A673 (cell line): ENCODE measurements around the gene SCAP. TPM values are rescaled to one million over a fixed set of nuclear protein-coding genes. Genes with fewer than 3 reads are reported as not detected.

Experiments
- BruUV-seq: library from RNA; stranded (reverse); fragments of 400-500 nt; replicated peaks from 2 replicates; lab custom pipeline; 2021; lab: Mats Ljungman, UMichigan
- CTCF ChIA-PET: fragments of 300-600 bp; sonication (Branson Sonifier 250); formaldehyde crosslinking; loops from one replicate; lab custom pipeline; 2022; ENCODE audit warnings: antibody characterized with exemption; lab: Charles Lee
- POLR2A ChIA-PET: fragments of 300-600 bp; sonication (Branson Sonifier 250); formaldehyde crosslinking; loops from one replicate; lab custom pipeline; 2022; ENCODE audit warnings: antibody characterized with exemption; ENCODE audit not compliant: low non-redundant PET; lab: Charles Lee
- DNase-seq: peaks from one replicate; pipeline ENCODE4 v3.0.0-alpha.2; 2015; ENCODE audit warnings: low spot score
- H3K27ac ChIP-seq: fragments of 200-600 bp; sonication (generic); 2 replicates; pipeline ENCODE4 v1.5.1; 2016; ENCODE audit warnings: mixed run types, low read depth, mild to moderate bottlenecking, mixed read lengths, antibody characterized with exemption, low read length; ENCODE audit not compliant: poor library complexity, severe bottlenecking
- H3K27me3 ChIP-seq: fragments of 200-600 bp; sonication (generic); replicated peaks from 2 replicates; pipeline ENCODE4 v1.6.1; 2017; ENCODE audit warnings: mixed run types, low read depth, mild to moderate bottlenecking, mixed read lengths, antibody characterized with exemption, low read length; ENCODE audit not compliant: insufficient read depth, poor library complexity
- H3K36me3 ChIP-seq: fragments of 200-600 bp; sonication (generic); 2 replicates; pipeline ENCODE4 v1.6.1; 2016; ENCODE audit warnings: mixed run types, mild to moderate bottlenecking, mixed read lengths, antibody characterized with exemption, low read length; ENCODE audit not compliant: insufficient read depth, poor library complexity, severe bottlenecking
- H3K4me1 ChIP-seq: fragments of 200-600 bp; sonication (generic); 2 replicates; pipeline ENCODE4 v1.6.1; 2017; ENCODE audit warnings: mixed run types, mild to moderate bottlenecking, mixed read lengths, antibody characterized with exemption, low read length; ENCODE audit not compliant: insufficient read depth, poor library complexity, severe bottlenecking
- H3K4me3 ChIP-seq: fragments of 200-600 bp; sonication (generic); 2 replicates; pipeline ENCODE4 v1.5.1; 2016; ENCODE audit warnings: low read depth, mixed run types, mild to moderate bottlenecking, mixed read lengths, low read length; ENCODE audit not compliant: poor library complexity, severe bottlenecking
- H3K9me3 ChIP-seq: fragments of 200-600 bp; sonication (generic); 2 replicates; pipeline ENCODE4 v1.6.1; 2016; ENCODE audit warnings: mixed run types, low read depth, mild to moderate bottlenecking, mixed read lengths, antibody characterized with exemption, low read length; ENCODE audit not compliant: poor library complexity, severe bottlenecking
- EZH2 ChIP-seq: fragments of 200-600 bp; sonication (generic); IDR thresholded peaks from 2 replicates; pipeline ENCODE4 v1.6.1; 2017; ENCODE audit warnings: borderline replicate concordance, low read depth, mild to moderate bottlenecking, mixed read lengths, antibody characterized with exemption, low read length; ENCODE audit not compliant: poor library complexity, severe bottlenecking
- intact Hi-C: fragments of 100-400 bp; cut with micrococcal nuclease; formaldehyde crosslinking; loops from one replicate; pipeline ENCODE4 v1.10.0; 2022; ENCODE audit not compliant: unreplicated experiment
- total RNA-seq: library from RNA; stranded (reverse); gene quantifications from 2 replicates; pipeline ENCODE4 v1.2.3, GENCODE V29; 2021
- TF ChIP-seq, protein P1 (sequence below): fragments of 300-800, 200-600 bp; sonication (generic); conservative IDR thresholded peaks from 2 replicates; pipeline ENCODE4 v1.5.1; 2017; ENCODE audit warnings: low read depth, mild to moderate bottlenecking, antibody characterized with exemption, low read length, moderate library complexity, mixed read lengths

The SCAP gene
- total RNA-seq, 1 experiment from 2014 or later, result 43.4 TPM

DNA sequence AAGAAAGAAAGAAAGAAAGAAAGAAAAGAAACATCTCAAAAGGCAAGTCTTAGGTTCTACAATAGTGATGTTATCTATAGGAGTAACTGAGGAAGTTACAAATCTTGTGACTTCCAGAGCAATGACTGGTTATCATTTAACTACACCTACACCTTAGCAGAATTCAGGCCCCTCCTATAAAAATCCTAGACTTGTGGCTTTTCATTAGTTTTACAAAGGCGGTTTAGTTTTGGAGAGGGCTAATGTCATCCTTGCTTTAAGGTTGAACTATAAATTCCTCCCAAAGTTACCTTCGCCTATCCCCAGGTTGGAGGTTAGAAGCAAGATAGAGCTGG lies 4.1 kb upstream of the SCAP start:
- TF ChIP-seq, protein P1, sequence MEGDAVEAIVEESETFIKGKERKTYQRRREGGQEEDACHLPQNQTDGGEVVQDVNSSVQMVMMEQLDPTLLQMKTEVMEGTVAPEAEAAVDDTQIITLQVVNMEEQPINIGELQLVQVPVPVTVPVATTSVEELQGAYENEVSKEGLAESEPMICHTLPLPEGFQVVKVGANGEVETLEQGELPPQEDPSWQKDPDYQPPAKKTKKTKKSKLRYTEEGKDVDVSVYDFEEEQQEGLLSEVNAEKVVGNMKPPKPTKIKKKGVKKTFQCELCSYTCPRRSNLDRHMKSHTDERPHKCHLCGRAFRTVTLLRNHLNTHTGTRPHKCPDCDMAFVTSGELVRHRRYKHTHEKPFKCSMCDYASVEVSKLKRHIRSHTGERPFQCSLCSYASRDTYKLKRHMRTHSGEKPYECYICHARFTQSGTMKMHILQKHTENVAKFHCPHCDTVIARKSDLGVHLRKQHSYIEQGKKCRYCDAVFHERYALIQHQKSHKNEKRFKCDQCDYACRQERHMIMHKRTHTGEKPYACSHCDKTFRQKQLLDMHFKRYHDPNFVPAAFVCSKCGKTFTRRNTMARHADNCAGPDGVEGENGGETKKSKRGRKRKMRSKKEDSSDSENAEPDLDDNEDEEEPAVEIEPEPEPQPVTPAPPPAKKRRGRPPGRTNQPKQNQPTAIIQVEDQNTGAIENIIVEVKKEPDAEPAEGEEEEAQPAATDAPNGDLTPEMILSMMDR, result no peak
- no peak for TF ChIP-seq EZH2
- BruUV-seq, result no TSS peak
- no peaks in the 10 kb centered on the region for H3K4me1 ChIP-seq
- ChIA-PET CTCF (no interaction called here), POLR2A (no interaction called here)
- H3K27me3 ChIP-seq, result no peaks in the 10 kb centered on the region
- DNase-seq, result no peak
- intact Hi-C loops, result loop anchor here (5.0 kb wide), 1 partner anchor 57 kb away; no protein-coding TSS in a partner anchor
- no peak overlapping the region for H3K27ac ChIP-seq
- H3K36me3 ChIP-seq, result no peaks in the 10 kb centered on the region
- no peak overlapping the region for H3K4me3 ChIP-seq
- H3K9me3 ChIP-seq, result no peaks in the 10 kb centered on the region

DNA sequence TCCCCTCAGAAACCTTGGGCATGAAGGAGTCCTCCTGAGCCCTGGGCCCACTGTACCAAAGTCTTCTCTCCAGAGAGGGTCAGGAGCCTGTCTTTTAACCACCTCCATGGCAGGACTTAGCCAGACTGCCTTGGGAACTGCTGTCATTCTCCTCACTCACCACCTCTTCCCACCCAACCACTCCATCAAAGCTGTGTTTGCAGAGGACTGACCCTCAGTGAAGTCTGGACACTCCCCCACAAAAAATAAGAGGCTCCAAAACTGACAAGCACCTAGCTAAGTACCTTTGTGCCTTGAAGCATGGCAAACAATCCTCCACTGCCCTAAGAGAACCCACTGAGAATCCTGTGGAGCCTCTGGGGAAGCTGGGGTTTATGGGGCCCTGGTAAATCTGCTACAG lies 2.3 kb upstream of the SCAP start:
- H3K4me1 ChIP-seq, result no peaks in the 10 kb centered on the region
- no peak overlapping the region for H3K4me3 ChIP-seq
- H3K36me3 ChIP-seq, result no peaks in the 10 kb centered on the region
- BruUV-seq, result no TSS peak
- no peak overlapping the region for H3K27ac ChIP-seq
- H3K27me3 ChIP-seq, result no peaks in the 10 kb centered on the region
- intact Hi-C loops, result loop anchor here (5.0 kb wide), 1 partner anchor 56 kb away; no protein-coding TSS in a partner anchor
- TF ChIP-seq, protein P1, result no peak
- no peak for TF ChIP-seq EZH2
- CTCF ChIA-PET, result no interaction called here
- POLR2A ChIA-PET, result interaction anchor here (0.6 kb wide), 1 partner anchor 501 kb away, joined by 6 read pairs; no protein-coding TSS in a partner anchor
- no peaks in the 10 kb centered on the region for H3K9me3 ChIP-seq
- no peak for DNase-seq

DNA sequence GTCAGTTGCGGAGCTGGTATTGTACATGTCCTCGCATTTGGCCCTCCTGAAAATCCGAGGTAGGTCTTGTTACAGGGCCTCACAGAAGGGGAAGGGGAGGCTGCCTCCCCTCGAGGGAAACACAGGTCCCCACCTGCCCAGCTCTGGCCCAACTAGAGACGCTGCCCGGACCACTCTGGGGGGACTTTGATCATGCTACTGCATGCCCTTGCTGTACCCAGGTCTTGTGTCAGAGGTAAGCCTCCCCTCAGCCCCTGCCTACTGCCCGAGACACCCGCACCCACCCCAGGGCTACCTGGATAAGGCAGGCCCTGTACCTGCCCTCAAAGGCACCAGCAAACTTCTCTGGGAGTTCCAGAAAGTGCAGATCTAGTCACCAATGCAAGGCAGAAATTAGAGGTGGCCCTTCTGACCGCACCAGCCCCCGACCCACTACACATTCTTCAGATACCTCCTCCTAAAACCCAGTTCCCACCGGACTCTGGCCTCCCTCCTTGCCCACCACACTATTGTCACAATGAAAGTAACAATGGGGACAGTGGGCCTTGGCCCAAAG lies 981 bp upstream of the SCAP start:
- intact Hi-C loops, result loop anchor here (5.0 kb wide), 1 partner anchor 54 kb away; no protein-coding TSS in a partner anchor
- Histone ChIP-seq H3K27ac (peak overlapping the region; percentile 70), H3K9me3 (no peaks in the 10 kb centered on the region), H3K4me3 (peak overlapping the region; percentile 69), H3K4me1 (no peaks in the 10 kb centered on the region), H3K36me3 (no peaks in the 10 kb centered on the region), H3K27me3 (no peaks in the 10 kb centered on the region)
- ChIA-PET POLR2A (no interaction called here), CTCF (no interaction called here)
- TF ChIP-seq, protein P1, result no peak
- no peak for TF ChIP-seq EZH2
- DNase-seq, result no peak
- no TSS peak for BruUV-seq
